HuH-7.5 (cell line): ENCODE results near the gene SLC29A3.
A peak's percentile ranks its signal among the peaks of the same experiment; 100 is the strongest.

Source experiments
- DNase-seq: peaks from one replicate; pipeline ENCODE4 v3.0.0; 2011; ENCODE audit warnings: low spot score

SLC29A3 gene

DNA sequence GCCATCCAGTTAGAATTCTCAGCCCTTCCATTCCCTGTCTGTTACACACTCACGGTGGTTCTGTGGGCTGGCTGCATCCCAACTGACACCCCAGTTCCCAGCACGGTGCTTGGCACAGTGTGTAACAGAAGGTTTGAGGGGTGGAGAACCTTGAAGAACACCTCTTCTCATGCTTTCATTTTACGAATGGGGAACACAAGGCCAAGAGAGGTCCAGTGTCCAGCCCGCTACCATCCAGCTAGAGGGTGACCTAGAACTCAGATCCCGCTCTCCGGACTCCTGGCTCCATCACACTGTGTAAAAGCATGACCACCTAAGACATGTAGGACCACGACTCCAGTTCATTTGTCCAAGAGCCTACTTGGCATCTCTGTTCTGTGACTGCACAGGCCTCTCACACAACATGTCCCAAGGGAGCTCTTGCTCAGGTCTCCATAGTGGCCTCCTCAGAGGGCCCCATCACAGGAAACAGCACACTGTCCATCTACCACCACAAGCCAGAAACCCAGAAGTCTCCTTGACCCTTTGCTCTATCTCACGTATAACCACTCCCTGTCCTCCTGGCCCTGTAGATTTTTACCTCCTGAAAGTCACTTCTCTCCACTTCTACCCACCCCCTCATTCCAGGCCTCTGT is 74.9 kb downstream of the SLC29A3 start:
- no peak for DNase-seq

DNA sequence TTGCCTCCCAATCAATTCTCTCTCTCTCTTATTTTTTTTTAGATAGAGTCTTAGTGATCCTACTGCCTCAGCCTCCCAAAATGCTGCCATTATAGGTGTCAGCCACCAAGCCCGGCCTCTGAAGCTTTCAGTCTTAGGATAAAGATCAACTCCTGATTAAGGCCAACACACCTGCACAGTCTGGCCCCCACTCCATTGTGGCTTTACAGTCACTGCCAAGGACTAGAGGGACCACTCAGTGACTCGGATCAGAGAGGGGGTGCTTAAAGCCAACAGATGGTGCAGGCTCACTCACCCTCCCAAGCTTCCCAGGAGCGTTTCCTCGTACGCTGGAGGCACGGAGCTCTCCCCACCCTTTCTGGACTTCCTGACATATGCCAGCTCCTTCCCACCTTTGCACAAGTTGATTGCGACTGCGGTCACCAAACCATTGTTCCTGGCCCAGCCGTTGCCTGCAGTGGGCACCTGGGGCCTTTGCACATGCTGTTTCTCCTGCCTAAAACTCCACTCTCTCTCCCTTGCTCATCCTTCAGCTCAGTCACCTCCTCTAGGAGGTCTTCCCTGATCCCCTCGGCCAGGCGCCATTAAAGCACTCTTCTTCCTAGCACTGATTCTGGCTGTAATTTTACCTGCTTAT is 76.0 kb downstream of the SLC29A3 start:
- DNase-seq: no peak

GRCh38 chr10:71395621-71396020 is 76.6 kb downstream of the SLC29A3 start:
- DNase-seq: peak; percentile 49

DNA sequence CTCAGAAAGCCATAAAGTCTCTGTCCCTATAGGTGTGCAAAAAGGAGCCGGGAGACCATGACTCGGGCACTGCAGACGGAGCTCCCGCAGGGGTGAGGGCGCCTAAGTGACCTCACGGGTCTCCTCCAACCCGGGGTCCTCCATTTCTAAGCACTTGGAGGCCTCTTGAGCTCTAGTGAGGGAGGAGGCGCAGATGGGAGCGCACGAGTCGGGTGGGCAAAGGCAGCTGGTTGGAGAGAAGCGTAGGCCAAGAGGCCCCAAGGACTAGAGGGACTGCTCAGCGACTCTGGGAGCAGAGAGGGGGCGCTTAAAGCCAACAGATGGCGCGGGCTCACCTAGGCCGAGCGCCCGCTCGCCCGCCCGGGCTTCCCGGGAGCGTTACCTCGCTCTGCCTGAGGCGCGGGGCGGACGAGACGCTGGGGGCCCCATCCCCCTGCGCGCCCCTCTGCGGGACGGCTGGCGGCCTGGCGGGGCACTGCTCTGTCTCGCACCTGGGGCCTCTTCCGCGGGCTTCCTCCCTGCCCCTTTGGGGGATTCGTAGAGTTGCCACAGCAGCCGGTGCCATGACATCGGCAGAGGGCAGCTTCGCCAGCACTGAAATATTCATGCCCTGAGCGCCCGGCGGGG is 77.1 kb downstream of the SLC29A3 start:
- DNase-seq: peak; percentile 54

GRCh38 chr10:71396711-71397295 is 77.7 kb downstream of the SLC29A3 start, which contains the start of gene CDH23:
Gene CDH23 (plus strand): TSS chr10:71396920. CDS start chr10:71439832, 42,912 bp downstream.
- peak; percentile 36 for DNase-seq

- DNase-seq: peak; percentile 28
These were observed 78.5 kb downstream of the SLC29A3 start for GRCh38 chr10:71397296-71398212.

DNA sequence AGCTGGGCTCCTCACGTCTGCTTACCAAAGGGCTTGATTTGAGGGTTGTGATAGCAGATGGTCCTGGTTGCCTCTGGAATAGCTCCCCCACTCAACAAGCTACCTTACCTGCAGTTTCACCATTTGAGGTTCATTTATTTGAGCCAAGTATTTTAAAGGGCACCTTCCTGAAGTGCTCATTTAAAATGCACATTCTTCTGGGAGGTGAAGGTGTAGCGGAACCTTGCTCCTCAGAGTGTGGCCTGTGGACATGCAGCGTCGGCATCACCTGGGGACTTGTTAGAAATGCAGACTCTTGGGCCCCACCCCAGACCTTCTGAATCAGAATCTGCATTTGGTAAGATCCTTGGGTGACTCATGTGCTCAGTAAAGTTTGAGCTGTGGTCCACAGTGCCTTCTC is 79.9 kb downstream of the SLC29A3 start:
- no peak for DNase-seq

DNA sequence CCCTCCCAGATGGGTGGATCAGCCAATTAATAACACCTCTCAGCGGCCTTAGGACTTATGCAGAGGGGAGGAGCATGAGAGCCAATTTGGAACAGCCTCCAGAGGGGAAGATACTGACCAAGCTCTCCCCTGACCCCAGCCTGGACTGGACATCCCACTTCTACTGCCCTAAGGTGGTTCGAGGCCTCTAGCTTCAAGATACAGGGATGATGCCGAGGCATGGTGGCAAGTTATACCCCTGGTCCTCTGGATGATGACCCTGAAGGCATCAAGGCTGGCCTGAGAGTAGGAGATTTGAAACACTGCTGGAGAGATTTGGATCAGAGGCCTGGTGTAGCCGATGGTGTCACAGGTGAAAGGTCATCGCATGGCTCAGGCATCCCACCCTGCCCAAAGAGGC is 80.9 kb downstream of the SLC29A3 start:
- no peak for DNase-seq

DNA sequence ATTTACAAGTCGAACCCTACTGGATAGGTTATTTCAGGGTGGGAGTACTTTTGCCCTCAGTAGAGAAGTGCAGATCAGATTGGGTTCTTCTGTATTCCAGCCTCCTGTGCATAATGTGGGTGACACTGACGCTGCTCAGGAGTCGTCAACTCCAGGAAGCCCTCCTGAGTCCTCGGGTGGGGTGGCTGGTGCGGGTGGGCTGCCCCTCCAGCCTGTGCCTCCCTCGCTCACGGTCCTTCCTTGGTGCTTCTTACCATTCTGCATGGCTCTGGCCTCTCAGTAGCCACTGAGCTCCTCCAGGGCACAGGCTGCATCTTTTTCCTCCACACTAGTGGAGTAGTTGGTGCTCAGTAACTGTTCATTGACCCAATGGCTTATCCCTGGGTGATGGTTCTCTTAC is 82.0 kb downstream of the SLC29A3 start:
- DNase-seq: no peak

GRCh38 chr10:71402005-71402404 is 82.9 kb downstream of the SLC29A3 start:
- no peak for DNase-seq

DNA sequence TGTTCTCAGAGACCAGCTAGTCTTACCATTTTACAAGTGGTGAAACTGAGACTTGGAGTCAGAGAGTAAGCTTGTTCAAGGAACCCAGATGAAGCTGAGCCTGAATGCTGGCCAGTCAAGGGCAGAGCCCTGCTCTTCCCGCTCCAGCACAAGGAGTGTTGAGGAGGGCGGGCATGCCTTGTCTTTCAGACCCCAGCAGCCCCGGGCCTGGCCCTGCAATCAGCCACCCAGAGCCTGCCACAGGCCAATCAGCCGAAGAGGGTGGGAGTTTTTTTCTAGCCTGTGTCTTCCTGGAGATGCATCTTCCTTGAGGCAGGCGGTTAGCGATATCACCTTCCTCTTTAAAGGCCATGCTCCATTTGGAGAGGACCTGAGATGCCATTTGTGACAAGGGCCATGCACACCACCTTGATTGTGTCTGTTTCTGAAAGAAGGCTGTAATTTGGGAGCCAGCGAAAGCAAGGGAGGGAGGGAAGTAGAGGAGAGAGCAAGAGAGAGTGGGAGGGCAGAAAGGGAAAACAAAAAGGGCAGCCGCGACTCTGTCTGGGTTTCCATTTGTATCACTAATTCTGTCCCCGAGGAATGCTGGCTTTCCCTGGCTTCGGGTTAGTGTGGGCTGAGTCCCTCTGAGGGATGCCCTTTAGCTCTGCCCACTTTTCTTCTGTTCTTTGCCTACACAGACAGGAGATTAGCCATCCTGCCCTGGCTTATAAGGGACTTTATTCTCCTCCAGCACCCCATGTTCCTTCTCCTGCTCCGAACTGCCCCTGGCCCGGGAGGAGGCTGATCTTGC is 85.6 kb downstream of the SLC29A3 start:
- DNase-seq: no peak

GRCh38 chr10:71406878-71407277 is 87.8 kb downstream of the SLC29A3 start:
- DNase-seq: no peak

DNA sequence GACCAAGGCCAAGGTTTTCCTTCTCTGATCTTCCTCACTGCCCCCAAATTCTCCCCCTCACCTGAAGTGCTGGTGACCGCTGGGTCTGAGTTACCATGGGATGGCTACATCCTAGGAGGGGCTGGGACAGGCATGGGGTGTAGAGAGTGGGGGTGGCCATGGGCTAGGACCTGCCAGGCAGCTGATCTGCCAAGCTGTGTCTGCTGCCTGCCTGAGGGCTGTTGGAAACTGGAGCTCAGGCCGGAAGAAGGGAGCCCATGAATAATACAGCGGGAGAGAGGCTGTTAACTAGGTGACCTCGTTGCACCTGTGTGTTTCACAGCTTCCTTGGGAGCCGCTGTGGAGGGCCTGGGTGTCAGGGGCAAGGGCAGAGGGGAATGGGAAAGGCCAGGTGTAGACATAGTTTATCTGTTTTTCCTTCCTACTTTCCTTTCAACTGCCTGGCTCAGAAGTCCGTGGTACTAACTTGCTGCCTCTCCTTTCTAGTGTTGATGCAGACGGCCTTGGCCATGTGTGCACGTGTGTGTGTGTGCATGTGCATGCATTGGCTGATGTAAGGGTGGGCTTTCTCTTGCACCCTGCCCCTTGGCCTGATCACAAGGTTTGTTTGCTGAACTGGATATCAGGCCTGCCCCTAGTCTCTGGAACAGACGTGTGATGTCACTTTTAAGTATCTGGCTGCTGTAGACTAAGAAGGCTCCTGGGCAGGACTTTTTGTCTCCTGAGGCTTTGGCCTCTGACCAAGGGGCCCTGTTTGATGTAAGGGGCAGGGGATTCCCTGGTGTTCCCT is 89.6 kb downstream of the SLC29A3 start:
- no peak for DNase-seq

GRCh38 chr10:71409516-71410104 is 90.6 kb downstream of the SLC29A3 start:
- DNase-seq: no peak
